GM18507 (cell line): ENCODE measurements around the gene CHRM1.
"Not testable (repeated sequence)": the region's sequence is repeated elsewhere in the genome, so short reads cannot be mapped to it uniquely, and the experiment has no call there.

Experiments
- DNase-seq: peaks from one replicate; pipeline ENCODE4 v3.0.0; 2011; ENCODE audit warnings: low read depth; ENCODE audit not compliant: insufficient read length; ENCODE audit errors: extremely low spot score
- FAIRE-seq: peaks from 2 replicates; lab custom pipeline; 2011; peaks lifted over from hg19 to GRCh38; lab: Jason Lieb, UNC

CHRM1 gene

DNA sequence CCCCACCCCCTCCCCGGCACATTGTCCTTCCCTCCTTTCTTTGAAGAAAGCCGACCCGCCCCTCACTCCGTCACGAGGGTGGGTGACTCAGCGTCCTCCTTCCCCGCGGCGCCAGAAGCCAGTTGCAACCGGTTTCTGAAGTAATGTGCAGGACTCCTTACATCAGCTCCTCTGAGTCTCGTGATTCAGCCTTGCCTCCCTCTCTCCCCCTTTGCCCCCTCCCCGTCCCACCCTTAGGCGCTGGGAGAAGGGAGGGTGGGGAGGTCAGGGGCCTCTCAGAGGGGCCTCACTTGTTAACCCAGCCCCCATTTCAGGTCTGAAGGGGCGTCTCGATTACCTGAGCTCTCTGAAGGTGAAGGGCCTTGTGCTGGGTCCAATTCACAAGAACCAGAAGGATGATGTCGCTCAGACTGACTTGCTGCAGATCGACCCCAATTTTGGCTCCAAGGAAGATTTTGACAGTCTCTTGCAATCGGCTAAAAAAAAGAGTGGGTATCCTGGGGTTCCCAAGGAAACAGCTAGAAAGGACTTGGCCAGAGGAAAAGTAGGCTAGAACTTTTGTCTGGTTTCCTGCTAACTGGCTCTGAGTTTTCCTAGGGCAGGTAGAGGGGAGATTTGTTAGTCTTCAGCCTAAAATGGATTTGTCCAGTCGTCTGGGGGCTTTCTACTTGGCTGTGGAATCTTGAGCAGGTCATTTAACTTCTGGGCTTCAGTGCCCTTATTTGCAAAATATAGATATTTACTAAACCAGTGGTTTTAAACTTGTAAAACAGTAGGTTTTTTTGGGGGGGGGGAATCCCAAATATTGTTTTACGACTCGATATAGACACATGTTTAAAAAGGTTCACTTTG lies 39.4 kb downstream of the CHRM1 start:
- FAIRE-seq, result no peak
- DNase-seq, result peak; percentile 72

DNA sequence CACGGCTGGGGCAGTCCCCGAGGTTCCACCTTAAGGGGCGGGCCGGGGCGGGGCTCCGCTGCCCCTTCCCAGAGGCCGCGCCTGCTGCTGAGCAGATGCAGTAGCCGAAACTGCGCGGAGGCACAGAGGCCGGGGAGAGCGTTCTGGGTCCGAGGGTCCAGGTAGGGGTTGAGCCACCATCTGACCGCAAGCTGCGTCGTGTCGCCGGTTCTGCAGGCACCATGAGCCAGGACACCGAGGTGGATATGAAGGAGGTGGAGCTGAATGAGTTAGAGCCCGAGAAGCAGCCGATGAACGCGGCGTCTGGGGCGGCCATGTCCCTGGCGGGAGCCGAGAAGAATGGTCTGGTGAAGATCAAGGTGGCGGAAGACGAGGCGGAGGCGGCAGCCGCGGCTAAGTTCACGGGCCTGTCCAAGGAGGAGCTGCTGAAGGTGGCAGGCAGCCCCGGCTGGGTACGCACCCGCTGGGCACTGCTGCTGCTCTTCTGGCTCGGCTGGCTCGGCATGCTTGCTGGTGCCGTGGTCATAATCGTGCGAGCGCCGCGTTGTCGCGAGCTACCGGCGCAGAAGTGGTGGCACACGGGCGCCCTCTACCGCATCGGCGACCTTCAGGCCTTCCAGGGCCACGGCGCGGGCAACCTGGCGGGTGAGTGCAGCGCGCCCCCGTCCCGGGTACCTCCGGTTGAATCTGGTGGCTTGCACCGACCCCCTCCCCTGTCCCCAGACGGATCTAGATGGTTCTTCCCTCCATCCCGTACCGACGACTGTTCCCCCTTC lies 40.2 kb downstream of the CHRM1 start, which contains the start of gene SLC3A2:
TSS of gene SLC3A2 (plus strand) at position 94 of the 776 bp plus-strand sequence. CDS start at position 222, 128 bp downstream.
- FAIRE-seq, result peak; percentile 44

DNA sequence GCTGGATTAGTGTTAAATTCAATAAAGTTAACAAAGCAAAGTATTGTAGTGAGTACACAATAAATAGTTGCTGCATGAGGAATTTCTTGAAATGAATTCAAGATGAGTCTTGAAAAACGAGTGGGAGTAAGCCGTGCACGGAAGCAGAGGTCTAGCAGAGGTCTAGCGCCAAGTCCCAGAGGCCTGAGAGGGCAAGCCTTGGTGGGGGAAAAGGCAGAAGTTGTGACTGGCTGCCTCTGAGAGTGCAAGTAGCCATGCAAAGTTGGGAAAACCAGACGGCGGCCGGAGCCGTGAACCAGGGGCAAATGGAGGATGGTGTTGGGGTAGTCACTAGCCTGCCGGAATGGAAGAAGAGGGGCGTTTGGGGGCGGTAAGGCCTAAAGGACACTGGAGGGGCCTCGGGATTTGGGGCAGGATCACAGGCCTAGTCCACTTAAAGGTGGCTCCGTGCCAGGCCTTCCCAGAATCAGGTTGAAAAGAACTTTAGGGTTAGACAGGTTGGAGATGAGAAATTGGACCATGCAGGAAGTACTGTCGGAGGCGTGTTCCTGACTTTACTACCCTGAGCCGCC lies 40.8 kb downstream of the CHRM1 start:
- DNase-seq (no peak), FAIRE-seq (peak; percentile 59)

More for the DNA sequence above, 40.2 kb downstream of the CHRM1 start, which contains the start of gene SLC3A2:
- peak; percentile 76 for DNase-seq

DNA sequence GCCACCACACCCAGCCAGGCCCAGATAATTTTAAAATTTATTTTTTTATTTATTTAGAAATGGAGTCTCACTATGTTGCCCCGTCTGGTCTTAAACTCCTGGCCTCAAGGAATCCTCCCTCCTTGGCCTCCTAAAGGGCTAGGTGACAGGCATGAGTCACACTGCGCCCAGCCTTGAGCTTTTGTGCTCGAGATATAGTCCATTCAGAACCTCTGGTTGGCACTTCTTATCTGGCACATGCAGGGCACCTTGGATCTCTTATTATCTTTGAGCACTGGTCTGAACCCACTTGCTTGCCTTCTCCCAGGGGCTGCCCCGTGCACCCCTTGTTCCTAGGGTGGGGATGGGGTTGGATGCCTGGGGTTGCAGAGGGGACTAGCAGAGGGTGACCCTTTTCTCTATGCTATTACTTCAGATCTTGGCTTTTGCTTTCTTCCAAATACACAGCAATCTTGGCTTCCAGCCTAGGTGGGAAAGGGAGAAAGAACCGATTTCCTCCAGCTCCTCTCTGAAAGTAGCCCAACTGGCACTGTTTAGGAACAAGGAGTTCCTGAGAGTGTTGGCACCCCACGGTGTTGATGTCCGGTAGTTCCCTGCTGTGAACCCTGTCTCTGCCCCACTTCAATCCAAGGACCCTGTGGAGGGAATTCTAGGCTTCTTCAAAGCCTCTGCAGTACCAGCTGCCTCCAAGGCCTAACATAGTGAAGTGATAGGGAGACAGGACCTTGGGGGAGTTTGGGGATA lies 41.8 kb downstream of the CHRM1 start:
- FAIRE-seq, result no peak
- DNase-seq, result no peak

DNA sequence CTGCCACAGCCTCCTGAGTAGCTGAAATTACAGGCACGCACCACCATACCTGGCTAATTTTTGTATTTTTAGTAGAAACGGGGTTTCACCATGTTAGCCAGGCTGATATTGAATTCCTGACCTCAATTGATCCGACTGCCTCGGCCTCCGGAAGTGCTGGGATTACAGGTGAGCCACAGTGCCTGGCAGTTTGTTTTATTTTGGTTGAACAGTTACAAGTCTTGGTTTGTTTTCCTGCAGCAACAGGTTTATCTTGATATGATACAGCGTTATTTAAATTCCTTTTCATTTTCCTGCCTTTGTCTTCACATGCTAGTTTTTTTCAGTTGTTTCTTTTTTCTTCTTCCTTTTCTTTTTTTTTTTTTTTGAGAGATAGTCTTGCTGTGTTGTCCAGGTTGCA lies 44.5 kb downstream of the CHRM1 start:
- DNase-seq (no peak), FAIRE-seq (no peak)

DNA sequence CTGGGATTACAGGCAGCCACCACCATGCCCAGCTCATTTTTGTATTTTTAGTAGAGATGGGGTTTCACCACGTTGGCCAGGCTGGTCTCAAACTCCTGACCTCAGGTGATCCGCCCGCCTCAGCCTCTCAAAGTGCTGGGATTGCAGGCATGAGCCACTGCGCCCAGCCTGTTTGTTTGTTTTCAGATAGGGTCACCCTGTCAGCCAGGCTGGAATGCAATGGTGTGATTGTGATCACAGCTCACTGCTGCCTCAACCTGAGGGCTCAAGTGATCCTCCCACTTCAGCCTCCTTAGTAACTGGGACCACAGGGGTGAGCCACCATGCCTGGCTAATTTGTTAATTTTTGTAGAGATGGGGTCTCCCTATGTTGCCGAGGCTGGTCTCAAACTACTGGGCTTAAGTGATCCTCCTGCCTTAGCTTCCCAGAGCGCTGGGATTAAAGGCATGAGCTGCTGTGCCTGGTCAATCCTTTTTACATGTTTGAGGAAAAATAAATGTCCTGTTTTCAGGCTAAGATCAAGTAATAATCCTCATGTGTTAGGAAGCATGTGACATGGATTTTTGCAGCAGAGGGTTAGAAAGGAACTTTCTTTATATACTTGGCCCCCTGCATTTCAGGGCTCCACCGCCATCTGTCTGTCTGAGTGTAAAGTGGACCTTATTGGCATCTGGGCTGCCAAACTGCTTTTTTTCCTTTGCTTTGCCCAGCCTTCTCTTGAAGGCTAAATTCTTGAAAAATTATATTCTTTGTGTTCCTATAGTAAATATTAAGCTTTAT lies 45.3 kb downstream of the CHRM1 start:
- DNase-seq (no peak), FAIRE-seq (no peak)

DNA sequence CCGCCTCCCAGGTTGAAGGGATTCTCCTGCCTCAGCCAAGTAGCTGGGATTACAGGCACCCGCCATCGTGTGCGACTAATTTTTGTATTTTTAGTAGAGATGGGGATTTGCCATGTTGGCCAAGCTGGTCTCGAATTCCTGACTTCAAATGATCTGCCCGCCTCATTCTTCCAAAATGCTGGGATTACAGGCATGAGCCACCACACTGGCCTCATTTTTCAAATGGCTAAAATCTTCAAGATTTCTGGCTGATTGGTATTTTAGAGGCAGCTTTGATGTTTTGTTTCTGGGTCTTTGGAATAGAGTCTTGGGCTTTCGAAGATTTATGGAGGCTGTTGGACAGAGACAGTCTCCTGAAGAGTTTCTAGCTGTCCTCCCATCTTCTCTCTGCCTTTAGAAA lies 46.3 kb downstream of the CHRM1 start:
- FAIRE-seq (no peak), DNase-seq (no peak)

DNA sequence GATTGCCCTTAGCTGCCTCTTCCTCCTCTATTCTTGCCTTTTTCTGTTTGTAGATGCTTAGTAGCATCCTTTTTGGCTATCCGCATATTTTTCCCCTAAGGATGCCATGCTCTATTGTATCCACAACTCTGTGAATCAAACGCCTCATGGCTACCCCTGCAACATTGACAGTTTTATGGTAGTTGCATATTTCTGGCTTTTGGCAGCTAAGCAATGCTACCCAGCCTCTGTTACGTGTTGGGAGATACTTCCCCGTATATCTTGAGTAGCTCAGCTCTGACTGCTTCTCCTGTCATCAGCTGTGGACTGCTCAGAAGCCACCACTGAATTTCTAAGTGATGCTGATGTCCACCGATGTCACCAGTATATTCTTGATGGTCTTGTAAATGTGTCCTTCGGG lies 55.5 kb downstream of the CHRM1 start:
- DNase-seq, result no peak
- FAIRE-seq, result no peak

DNA sequence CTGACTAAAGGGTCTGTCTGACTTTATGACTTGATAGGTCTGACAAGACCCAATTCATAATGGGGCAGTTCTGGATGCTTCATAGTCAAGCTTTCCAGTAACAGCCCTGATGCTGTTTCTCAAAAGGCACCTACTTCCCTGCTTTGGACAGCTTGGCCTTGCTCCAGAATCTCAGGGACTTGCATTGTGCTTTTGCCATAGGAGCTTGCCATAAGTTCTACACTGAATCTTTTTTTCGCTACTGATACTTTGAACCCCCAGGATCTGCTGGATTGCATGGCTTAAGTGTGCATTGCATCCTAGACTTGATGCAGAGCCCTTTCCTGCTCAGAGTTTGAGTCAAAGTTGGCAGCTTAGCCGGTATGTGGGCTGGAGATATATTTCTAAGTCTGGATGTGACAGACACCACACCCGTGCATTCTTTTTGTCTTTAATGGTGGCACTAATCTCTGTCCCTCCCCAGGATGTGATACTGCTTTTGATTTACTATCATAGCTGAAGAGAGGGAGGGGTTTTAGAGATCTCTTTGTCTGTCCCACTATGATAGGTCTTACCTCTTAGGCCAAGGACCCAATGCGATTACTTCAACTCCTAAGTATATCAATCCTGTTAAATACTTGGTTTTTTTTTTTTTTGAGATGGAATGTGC lies 57.4 kb downstream of the CHRM1 start:
- FAIRE-seq, result no peak
- DNase-seq, result no peak

DNA sequence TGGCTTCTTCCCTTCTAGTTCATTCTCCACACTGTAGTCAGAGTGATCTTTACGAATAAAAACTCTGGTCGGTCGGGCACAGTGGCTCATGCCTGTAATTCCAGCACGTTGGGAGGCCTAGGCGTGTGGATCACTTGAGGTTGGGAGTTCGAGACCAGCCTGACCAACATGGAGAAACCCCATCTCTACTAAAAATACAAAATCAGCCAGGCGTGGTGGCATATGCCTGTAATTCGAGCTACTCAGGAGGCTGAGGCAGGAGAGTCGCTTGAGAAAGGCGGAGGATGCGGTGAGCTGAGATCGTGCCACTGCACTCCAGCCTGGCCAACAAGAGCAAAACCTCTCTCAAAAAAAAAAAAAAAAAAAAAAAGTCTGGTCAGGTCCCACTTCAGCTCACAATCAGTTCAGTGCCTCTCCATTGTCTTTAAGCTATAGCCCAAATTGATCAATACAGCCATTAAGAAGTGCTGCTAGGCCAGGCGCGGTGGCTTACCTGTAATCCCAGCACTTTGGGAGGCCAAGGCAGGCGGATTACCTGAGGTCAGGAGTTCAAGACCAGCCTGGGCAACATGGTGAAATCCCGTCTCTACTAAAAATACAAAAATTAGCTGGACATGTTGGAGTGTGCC lies 59.5 kb downstream of the CHRM1 start:
- not testable (repeated sequence) for DNase-seq, FAIRE-seq

DNA sequence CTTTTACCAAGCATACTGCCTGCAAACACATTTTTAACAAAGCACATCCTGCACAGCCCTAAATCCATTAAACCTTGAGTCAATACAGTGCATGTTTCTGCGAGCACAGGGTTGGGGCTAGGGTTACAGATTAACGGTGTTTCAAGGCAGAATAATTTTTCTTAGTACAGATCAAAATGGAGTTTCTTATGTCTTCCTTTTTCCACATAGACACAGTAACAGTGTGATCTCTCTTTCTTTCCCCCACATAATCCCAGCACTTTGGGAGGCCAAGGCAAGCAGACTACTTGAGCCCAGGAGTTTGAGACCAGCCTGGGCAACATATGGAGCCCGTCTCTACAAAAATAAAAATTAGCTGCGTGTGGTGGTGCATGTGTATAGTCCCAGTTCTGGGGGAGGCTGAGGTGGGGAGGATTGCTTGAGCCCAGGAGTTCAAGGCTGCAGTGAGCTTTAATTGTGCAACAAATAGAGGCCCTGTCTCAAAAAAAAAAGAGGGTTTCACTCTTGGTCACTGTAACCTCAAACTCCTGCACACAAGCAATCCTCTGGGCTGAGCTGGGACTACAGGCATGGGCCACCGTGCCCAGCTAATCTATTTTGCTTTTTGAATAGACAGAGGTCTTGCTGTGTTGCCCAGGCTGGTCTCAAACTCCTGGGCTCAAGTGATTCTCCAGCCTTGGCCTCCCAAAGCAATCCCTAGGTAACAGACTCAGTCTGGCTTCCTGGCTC lies 60.2 kb downstream of the CHRM1 start:
- FAIRE-seq (no peak), DNase-seq (no peak)

DNA sequence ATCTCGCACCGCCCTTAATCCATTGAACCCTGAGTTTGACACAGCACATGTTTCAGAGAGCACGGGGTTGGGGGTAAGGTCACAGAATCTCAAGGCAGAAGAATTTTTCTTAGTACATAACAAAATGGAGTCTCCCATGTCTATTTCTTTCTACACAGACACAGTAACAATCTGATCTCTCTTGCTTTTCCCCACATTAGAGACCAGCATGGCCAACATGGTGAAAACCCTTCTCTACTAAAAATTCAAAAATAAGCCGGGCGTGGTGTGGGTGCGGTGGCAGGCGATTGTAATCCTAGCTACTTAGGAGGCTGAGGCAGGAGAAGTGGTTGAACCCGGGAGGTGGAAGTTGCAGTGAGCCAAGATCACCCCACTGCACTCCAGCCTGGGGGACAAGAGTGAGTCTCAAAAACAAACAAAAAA lies 61.9 kb downstream of the CHRM1 start:
- FAIRE-seq, DNase-seq: not testable (repeated sequence)
